NCI-H2081 treated with DMSO at 0.1 percent for 48 hours (cell line): ENCODE data around the gene ADGRL4.
"Not testable (repeated sequence)": the region's sequence is repeated elsewhere in the genome, so short reads cannot be mapped to it uniquely, and the experiment has no call there.

Experiments used
- DNase-seq: peaks from one replicate; lab custom pipeline; 2025; lab: John Stamatoyannopoulos, UW

The ADGRL4 gene

GRCh38 chr1:78916986-78917385 lies 89.5 kb downstream of the ADGRL4 start:
- no peak for DNase-seq

GRCh38 chr1:78913950-78914349 lies 92.6 kb downstream of the ADGRL4 start:
- no peak for DNase-seq

- no peak for DNase-seq
Observed at GRCh38 chr1:78911956-78912880, 94.3 kb downstream of the ADGRL4 start.

- no peak for DNase-seq
Observed at GRCh38 chr1:78902641-78903040, 103.9 kb downstream of the ADGRL4 start.

- DNase-seq = no peak
Observed at GRCh38 chr1:78894811-78895210, 111.7 kb downstream of the ADGRL4 start.

GRCh38 chr1:78892260-78892840 lies 114.2 kb downstream of the ADGRL4 start:
- DNase-seq = no peak

GRCh38 chr1:78887458-78887857 lies 119.1 kb downstream of the ADGRL4 start:
- no peak for DNase-seq

- no peak for DNase-seq
Observed at GRCh38 chr1:78884685-78885452, 121.7 kb downstream of the ADGRL4 start.

GRCh38 chr1:78880223-78880622 lies 126.3 kb downstream of the ADGRL4 start:
- no peak for DNase-seq

- not testable (repeated sequence) for DNase-seq
Observed at GRCh38 chr1:78875986-78876385, 130.5 kb downstream of the ADGRL4 start.

GRCh38 chr1:78872801-78873200 lies 133.7 kb downstream of the ADGRL4 start:
- not testable (repeated sequence) for DNase-seq

GRCh38 chr1:78871249-78871648 lies 135.3 kb downstream of the ADGRL4 start:
- no peak for DNase-seq

GRCh38 chr1:78869136-78869535 lies 137.4 kb downstream of the ADGRL4 start:
- DNase-seq = no peak

GRCh38 chr1:78864175-78864574 lies 142.4 kb downstream of the ADGRL4 start:
- no peak for DNase-seq

- no peak for DNase-seq
Observed at GRCh38 chr1:78856096-78856495, 150.4 kb downstream of the ADGRL4 start.

- no peak for DNase-seq
Observed at GRCh38 chr1:78855258-78855657, 151.3 kb downstream of the ADGRL4 start.

GRCh38 chr1:78854556-78854955 lies 152.0 kb downstream of the ADGRL4 start:
- DNase-seq = no peak

- no peak for DNase-seq
Observed at GRCh38 chr1:78843546-78843945, 163.0 kb downstream of the ADGRL4 start.

GRCh38 chr1:78843111-78843510 lies 163.4 kb downstream of the ADGRL4 start:
- no peak for DNase-seq

- no peak for DNase-seq
Observed at GRCh38 chr1:78840453-78841271, 165.9 kb downstream of the ADGRL4 start.
